Urothelium cell line (cell line): Measurements from ENCODE around the gene LIN54.
"Not testable (repeated sequence)": the region's sequence is repeated elsewhere in the genome, so short reads cannot be mapped to it uniquely, and the experiment has no call there.

ENCODE experiments used
- DNase-seq: peaks from one replicate; pipeline ENCODE4 v3.0.0; 2011; ENCODE audit warnings: low spot score, mixed read lengths
- FAIRE-seq: peaks from 2 replicates; lab custom pipeline; 2011; peaks lifted over from hg19 to GRCh38; lab: Jason Lieb, UNC

The LIN54 gene

DNA sequence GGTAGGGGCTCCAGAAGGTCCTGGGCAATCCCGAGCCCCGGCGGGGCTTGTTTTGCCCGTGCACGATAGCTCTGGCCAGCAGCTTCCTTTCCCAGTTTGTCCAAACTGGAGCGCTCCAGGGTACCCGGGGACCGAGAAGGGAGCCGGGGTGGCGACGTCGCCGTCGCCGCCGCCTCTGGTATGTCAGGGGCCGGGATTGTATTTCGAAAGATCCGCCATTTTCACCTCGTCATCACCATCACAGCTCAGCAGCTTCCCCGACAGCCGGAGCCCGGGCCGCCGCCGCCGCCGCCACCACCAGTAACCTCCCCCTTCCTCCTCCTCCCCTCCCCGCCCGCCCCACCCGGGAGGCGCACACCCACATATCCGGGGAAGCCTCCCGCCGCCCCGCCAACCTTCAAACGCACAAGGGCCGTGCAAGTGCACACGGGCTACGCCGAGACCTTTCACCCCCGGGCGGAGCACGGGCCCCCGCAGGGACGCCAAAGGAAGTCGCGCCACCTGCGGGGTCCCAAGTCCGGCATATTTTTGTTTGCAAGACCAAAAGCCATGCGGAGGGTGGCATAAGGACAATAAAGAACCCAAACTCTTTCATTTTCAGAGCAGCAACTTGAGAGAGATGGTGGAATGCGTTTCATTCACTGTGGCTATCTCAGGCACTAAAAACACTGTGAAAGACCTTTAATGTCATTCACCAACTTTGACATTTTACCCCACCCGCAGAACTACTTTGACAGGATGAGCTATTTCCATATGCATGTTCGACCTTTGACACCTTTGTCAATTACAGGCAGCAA lies at the start of gene LIN54:
Gene LIN54 (minus strand): TSS at position 302 of the 797 bp plus-strand sequence. CDS start 25,979 bp downstream, outside the sequence.
- DNase-seq (peak; percentile 73), FAIRE-seq (no peak)

- no peak for FAIRE-seq
- DNase-seq, result peak; percentile 7
Observed at GRCh38 chr4:83054928-83055327, 44.3 kb upstream of the LIN54 start.

GRCh38 chr4:83048781-83049180 lies 38.2 kb upstream of the LIN54 start:
- FAIRE-seq, result not testable (repeated sequence)

GRCh38 chr4:83046693-83047473 lies 36.3 kb upstream of the LIN54 start:
- FAIRE-seq (no peak), DNase-seq (no peak)

More at GRCh38 chr4:83048781-83049180, 38.2 kb upstream of the LIN54 start:
- DNase-seq, result not testable (repeated sequence)

GRCh38 chr4:83043801-83044407 lies 33.3 kb upstream of the LIN54 start:
- no peak for DNase-seq
- no peak for FAIRE-seq

DNA sequence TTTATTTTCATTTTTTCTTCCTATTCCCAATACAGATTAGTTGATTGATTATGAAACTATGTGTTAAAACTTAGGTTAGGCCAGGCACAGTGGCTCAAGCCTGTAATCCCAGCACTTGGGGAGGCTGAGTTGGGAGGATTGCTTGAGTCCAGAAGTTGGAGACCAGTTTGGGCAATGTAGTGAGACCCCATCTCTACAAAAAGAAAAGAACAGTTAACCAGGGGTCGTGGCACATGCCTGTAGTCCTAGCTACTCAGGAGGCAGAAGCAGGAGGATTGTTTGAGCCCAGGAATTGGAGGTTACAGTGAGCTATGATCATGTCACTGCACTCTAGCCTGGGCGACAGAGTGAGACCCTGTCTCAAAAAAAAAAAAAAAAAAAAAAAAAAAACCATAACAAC lies 32.5 kb upstream of the LIN54 start:
- not testable (repeated sequence) for FAIRE-seq, DNase-seq

DNA sequence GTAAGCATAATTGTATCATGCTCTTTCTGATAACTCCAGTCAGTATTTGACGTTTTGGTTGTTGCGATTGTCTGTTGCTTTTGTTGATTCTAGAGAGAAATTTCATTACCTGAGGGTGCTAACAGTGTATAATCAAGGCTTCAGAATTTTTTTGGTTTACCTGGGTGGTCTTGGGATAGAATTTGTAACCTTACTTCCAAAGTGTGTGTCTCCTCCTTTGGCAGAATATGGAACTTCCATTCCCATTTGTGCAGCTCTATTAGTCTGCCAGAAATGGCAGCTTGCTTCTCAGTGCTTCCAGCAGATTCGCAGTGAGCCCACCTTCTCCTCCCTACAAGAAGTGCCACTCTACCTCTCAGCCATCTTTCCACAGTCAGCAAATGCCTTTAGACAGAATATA lies 29.6 kb upstream of the LIN54 start:
- DNase-seq (no peak), FAIRE-seq (no peak)

GRCh38 chr4:83036991-83037665 lies 26.5 kb upstream of the LIN54 start:
- DNase-seq (no peak), FAIRE-seq (no peak)

- FAIRE-seq, result no peak
- DNase-seq, result peak; percentile 98
Observed at GRCh38 chr4:83034630-83035494, 24.2 kb upstream of the LIN54 start, which contains the start of gene COPS4. TSS of gene COPS4 (plus strand) at chr4:83035183. CDS start at chr4:83035225, 42 bp downstream.

DNA sequence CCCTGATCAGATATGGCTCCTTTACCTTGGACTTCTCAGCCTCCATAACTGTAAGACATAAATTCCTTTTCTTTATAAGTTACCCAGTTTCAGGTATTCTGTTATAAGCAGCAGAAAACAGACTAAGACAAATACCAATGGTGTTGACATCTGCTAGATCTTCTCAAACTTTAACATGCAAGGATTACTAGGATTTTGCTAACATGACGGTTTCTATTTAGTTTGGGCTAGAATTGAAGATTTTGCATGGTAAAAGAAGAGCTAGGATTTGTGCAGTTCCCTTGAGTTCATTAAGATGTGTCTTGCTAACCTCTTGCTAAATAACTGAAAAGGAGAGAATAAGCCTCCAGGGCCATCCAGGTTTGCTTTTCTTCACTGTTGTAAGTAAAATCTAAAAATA lies 19.1 kb upstream of the LIN54 start:
- FAIRE-seq (no peak), DNase-seq (no peak)

DNA sequence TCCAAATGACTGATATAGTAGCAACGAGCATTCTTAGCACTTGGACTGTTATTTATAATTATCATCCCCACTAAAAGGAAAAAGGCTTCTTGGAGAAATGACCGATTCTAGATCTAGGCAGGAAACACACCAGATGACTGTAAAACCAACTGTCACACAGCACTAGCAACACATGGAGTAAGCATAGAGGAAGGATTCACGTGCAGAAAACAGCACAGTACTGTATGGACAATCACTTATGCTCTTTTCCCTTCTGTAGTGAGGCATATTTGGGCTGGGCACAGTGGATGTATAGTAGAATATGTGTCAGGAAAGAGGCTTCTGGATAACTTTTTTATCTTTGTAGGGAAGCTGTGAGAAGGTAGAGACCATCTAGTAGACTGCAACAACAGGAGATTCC lies 18.4 kb upstream of the LIN54 start:
- FAIRE-seq, result no peak
- no peak for DNase-seq

GRCh38 chr4:83025563-83025962 lies 14.9 kb upstream of the LIN54 start:
- FAIRE-seq, result no peak
- DNase-seq, result no peak

DNA sequence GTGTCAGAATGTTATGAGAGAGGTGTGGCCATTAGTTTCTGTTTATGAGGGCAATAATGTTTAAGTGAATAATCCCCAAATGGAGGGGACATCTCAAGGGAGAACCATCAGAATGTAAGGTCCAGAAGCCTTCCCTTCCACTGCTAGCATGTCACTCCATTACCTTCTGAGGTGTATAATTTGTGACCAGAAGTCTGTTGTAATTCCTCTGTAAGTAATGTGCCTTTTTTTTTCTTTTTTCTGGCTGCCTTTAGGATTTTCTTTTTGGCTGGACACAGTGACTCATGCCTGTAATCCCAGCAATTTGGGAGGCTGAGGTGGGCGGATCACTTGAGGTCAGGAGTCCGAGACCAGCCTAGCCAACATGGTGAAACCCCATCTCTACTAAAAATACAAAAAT lies 13.6 kb upstream of the LIN54 start:
- FAIRE-seq, result no peak
- no peak for DNase-seq

DNA sequence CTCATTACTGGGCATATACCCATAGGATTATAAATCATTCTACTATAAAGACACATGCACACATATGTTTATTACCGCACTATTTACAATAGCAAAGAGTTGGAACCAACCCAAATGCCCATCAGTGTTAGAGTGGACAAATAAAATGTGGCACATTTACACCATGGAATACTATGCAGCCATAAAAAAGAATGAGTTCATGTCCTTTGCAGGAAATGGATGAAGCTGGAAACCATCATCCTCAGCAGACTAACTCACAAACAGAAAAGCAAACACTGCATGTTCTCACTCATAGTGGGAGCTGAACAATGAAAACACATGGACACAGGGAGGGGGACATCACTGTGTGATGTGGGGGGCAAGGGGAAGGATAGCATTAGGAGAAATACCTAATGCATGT lies 13.0 kb upstream of the LIN54 start:
- not testable (repeated sequence) for FAIRE-seq, DNase-seq

DNA sequence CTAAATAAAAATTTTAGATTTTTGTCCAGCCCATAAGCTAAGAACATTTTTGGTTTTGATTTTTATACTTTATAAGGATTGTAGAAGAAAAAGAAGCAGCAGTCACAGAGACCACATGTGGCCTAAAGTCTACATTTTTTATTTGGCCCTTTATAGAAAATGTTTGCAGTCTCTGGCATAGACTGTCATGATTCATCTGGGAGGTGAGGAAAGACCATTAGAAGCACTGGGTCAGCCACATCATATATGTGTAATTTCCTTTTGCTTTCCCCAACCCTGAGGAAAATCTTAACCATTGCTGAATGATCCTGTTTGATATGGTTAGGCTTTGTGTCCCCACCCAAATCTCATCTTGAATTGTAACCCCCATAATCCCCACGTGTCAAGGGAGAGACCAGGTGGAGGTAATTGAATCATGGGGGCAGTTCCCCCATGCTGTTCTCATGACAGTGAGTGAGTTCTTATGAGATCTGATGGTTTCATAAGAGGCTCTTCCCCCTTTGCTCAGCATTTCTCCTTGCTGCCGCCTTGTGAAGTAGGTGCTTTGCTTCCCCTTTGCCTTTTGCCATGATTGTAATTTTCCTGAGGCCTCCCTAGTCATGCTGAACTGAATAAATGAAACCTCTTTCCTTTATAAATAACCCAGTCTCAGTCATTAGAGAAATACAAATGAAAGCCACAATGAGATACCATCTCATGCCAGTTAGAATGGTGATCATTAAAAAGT lies 12.3 kb upstream of the LIN54 start:
- no peak for FAIRE-seq
- DNase-seq, result no peak

DNA sequence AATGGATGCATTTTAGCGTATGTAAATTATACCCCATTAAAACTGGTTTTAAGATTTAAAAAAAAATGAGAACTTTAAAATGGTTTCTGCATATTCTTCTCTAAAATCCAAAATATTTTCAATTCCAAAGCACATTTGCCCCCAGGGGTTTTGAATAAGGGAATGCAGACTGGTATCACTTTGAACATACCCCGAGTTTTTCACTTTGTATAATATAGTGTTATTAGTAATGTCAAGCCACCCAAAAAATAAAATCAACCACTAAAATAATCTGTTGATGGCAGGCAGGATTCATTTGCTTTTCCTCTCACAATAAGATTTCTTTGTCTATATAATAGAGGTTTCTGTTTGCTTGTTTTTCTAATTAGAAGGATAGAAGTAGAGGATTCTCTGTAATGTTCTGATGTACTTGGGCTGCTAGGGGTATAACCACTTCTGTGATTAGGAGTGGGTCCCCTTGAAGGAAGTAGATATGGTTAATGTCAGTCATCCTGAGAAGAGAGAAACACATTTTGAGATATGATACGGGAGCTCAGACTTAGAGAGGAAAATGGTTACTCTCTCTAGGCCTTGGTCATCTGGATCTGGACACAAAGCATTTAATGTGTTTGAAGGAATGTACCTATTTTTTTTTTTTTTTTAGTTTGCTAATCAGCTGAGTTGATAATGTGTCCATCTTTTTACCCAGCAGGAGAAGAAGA lies 9.3 kb upstream of the LIN54 start:
- DNase-seq (no peak), FAIRE-seq (no peak)

- FAIRE-seq, result no peak
Observed at GRCh38 chr4:83013902-83014301, 3.3 kb upstream of the LIN54 start.

DNA sequence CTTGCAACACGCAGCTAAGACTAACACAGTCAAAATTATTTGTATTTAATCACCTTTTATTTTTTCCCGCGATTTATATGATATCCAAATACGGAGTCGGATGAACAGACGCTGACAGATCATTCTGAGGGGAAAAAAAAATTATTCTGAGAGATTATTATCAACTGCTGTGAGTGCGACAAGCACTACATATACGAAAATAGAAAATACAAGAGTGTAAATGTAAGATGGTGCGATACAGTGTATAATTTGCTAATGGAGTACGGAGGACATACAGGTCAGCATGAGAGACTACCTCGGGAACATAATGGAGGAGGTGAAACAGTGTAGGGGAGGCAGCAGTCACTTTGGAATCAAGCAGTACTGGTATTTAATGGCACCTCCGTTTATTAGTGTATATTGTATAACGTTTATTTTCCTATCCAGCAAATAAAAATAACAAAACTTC lies 2.8 kb upstream of the LIN54 start:
- no peak for DNase-seq
- no peak for FAIRE-seq

More at GRCh38 chr4:83013902-83014301, 3.3 kb upstream of the LIN54 start:
- no peak for DNase-seq
